ENCODE data around the gene HCFC1.

- TF ChIP-seq EZH2phosphoT487 (IDR thresholded peaks at IDR 0.05; ENCODE audit: low read length), result no peak
- TF ChIP-seq CTCF (IDR thresholded peaks at IDR 0.05; ENCODE audit: low read length), result no peak
Measured at GRCh38 chrX:153956044-153956907, 15.3 kb downstream of the HCFC1 start.
